WTC11 (cell line): ENCODE results near the gene TTC6. TPM values are rescaled to one million over a fixed set of nuclear protein-coding genes. Genes with fewer than 3 reads are reported as not detected.

ENCODE experiments used
- ATAC-seq: fragments of 200-7000 bp; cut with Tn5 transposase; 2 replicates; pipeline ENCODE4 v1.10.0; 2021; ENCODE audit warnings: mild to moderate bottlenecking, moderate library complexity
- CTCF ChIA-PET: fragments of 300-600 bp; sonication (Branson Sonifier 250); formaldehyde crosslinking; loops from one replicate; lab custom pipeline; 2021; ENCODE audit warnings: antibody characterized with exemption; lab: Charles Lee
- POLR2A ChIA-PET: fragments of 350-600 bp; sonication (Branson Sonifier 250); formaldehyde crosslinking; loops from one replicate; lab custom pipeline; 2021; ENCODE audit warnings: antibody characterized with exemption; lab: Charles Lee
- DNase-seq: peaks from one replicate; pipeline ENCODE4 v3.0.0; 2021; ENCODE audit warnings: low spot score
- H3K27ac Mint-ChIP-seq: 2 replicates; pipeline ENCODE4 v1.8.0; 2021; ENCODE audit warnings: mixed read lengths
- H3K27me3 Mint-ChIP-seq: 2 replicates; pipeline ENCODE4 v1.8.0; 2021; ENCODE audit warnings: low read depth, mild to moderate bottlenecking, moderate library complexity, mixed read lengths
- H3K36me3 Mint-ChIP-seq: 2 replicates; pipeline ENCODE4 v1.8.0; 2021; ENCODE audit warnings: mixed read lengths
- H3K4me1 Mint-ChIP-seq: 2 replicates; pipeline ENCODE4 v1.8.0; 2022; ENCODE audit warnings: mixed read lengths
- H3K4me3 Mint-ChIP-seq: 2 replicates; pipeline ENCODE4 v1.8.0; 2021; ENCODE audit warnings: mild to moderate bottlenecking, moderate library complexity, mixed read lengths
- H3K9me3 Mint-ChIP-seq: 2 replicates; pipeline ENCODE4 v1.8.0; 2021; ENCODE audit warnings: mixed read lengths
- ATF1 ChIP-seq: sonication (generic); formaldehyde crosslinking; IDR thresholded peaks from 2 replicates; pipeline ENCODE4 v1.8.1; 2023; ENCODE audit warnings: mild to moderate bottlenecking, moderate library complexity, missing genetic modification reagents
- EMX1 ChIP-seq: fragments of 250-450 bp; sonication (Bioruptor Pico); IDR thresholded peaks from 2 replicates; pipeline ENCODE4 v1.8.0; 2021; ENCODE audit warnings: mild to moderate bottlenecking
- FOXJ3 ChIP-seq: sonication (generic); formaldehyde crosslinking; IDR thresholded peaks from 2 replicates; pipeline ENCODE4 v1.9.0; 2021; ENCODE audit warnings: missing genetic modification reagents, mild to moderate bottlenecking, borderline replicate concordance
- JAZF1 ChIP-seq: fragments of 250-450 bp; sonication (Bioruptor Pico); IDR thresholded peaks from 2 replicates; pipeline ENCODE4 v1.9.0; 2021; ENCODE audit warnings: moderate library complexity, mild to moderate bottlenecking, inconsistent platforms
- NR2C2 ChIP-seq: sonication (generic); formaldehyde crosslinking; IDR thresholded peaks from 2 replicates; pipeline ENCODE4 v1.8.0; 2022; ENCODE audit warnings: mild to moderate bottlenecking, missing genetic modification reagents
- PRRX2 ChIP-seq: fragments of 250-450 bp; sonication (Bioruptor Pico); IDR thresholded peaks from 2 replicates; pipeline ENCODE4 v1.8.0; 2021; ENCODE audit warnings: mild to moderate bottlenecking
- RELA ChIP-seq: sonication (generic); formaldehyde crosslinking; IDR thresholded peaks from 2 replicates; pipeline ENCODE4 v1.8.1; 2022; ENCODE audit warnings: missing genetic modification reagents, mild to moderate bottlenecking, borderline replicate concordance
- SMAD4 ChIP-seq: sonication (generic); formaldehyde crosslinking; IDR thresholded peaks from 2 replicates; pipeline ENCODE4 v1.8.0; 2022; ENCODE audit warnings: mild to moderate bottlenecking, missing genetic modification reagents
- SP1 ChIP-seq: sonication (generic); formaldehyde crosslinking; conservative IDR thresholded peaks from 2 replicates; pipeline ENCODE4 v1.8.1; 2022; ENCODE audit warnings: missing genetic modification reagents
- TP53 ChIP-seq: sonication (generic); formaldehyde crosslinking; IDR thresholded peaks from 2 replicates; pipeline ENCODE4 v1.8.1; 2023; ENCODE audit warnings: mild to moderate bottlenecking, missing genetic modification reagents
- ZNF138 ChIP-seq: sonication (generic); formaldehyde crosslinking; conservative IDR thresholded peaks from 2 replicates; pipeline ENCODE4 v1.8.1; 2022; ENCODE audit warnings: mild to moderate bottlenecking, moderate library complexity, missing genetic modification reagents
- ZNF317 ChIP-seq: sonication (generic); formaldehyde crosslinking; IDR thresholded peaks from 2 replicates; pipeline ENCODE4 v1.8.1; 2023; ENCODE audit warnings: low read depth, mild to moderate bottlenecking, moderate library complexity, missing genetic modification reagents, borderline replicate concordance
- total RNA-seq: library from RNA; stranded (reverse); gene quantifications from 3 replicates; pipeline ENCODE4 v1.2.3, GENCODE V29; 2021
- TF ChIP-seq, protein P1 (sequence below): sonication (generic); formaldehyde crosslinking; IDR thresholded peaks from 2 replicates; pipeline ENCODE4 v1.8.0; 2022; ENCODE audit warnings: mild to moderate bottlenecking, missing genetic modification reagents
- TF ChIP-seq, protein P2 (sequence below): fragments of 250-450 bp; sonication (Bioruptor Pico); conservative IDR thresholded peaks from 2 replicates; pipeline ENCODE4 v1.9.0; 2021; ENCODE audit warnings: mild to moderate bottlenecking
- TF ChIP-seq, protein P3 (sequence below): fragments of 250-450 bp; sonication (Bioruptor Pico); IDR thresholded peaks from 2 replicates; pipeline ENCODE4 v1.9.0; 2021; ENCODE audit warnings: mild to moderate bottlenecking
- TF ChIP-seq, protein P4 (sequence below): fragments of 250-450 bp; sonication (Bioruptor Pico); IDR thresholded peaks from 2 replicates; pipeline ENCODE4 v1.9.0; 2021; ENCODE audit warnings: mild to moderate bottlenecking
- TF ChIP-seq, protein P5 (sequence below): sonication (generic); formaldehyde crosslinking; IDR thresholded peaks from 2 replicates; pipeline ENCODE4 v1.8.1; 2023; ENCODE audit warnings: mild to moderate bottlenecking, missing genetic modification reagents
- TF ChIP-seq, protein P6 (sequence below): sonication (generic); formaldehyde crosslinking; IDR thresholded peaks from 2 replicates; pipeline ENCODE4 v1.8.0; 2022; ENCODE audit warnings: mild to moderate bottlenecking, missing genetic modification reagents

Gene TTC6
- total RNA-seq, 1 experiment from 2014 or later = not detected

DNA sequence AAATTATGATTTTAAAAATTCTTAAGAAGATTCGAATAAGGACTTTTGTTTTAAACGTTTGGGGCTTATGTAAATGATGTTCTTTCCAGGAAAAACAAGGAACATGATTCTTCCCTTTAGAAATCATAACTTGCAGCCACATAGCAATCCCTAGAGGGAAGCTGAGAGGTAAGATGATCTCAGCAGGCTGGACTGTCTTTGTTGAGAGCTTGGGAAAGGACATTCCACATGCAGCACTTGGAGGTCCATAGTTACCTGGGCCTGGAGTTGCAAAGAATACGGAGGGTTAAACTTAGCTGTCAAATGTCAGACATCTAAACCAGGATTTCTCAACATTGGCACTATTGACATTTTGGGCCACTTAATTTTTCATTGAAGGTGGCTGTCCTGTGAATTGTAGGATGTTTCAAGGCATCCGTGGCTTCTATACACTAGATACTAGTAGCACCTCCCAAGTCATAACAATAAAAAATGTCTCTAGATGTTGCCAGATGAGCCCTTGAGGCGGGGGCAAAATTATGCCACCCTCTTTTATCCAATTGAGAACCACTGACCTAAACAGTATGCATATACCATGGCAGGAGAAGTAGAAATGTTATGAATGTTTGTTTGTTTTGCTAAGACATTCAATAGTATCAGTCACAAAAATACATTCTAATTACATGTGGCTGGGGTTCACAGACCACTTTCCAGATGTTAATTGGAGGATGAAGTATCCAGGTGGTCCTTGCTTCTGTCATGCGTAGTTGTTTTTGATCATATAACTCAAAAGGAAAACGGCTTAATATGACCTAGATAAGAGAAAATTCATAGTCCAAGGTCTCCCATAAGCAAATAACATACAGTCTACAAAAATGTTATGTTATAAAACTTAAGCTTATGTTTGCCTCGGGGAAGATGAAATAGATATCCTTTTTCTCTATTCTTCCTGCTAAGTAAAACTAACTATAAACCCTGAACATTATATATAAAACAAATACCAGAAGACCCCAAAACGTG is 30.5 kb downstream of the TTC6 start:
- POLR2A ChIA-PET = no interaction called here
- TF ChIP-seq SP1 (CRISPR knock-in tag) (no peak), NR2C2 (CRISPR knock-in tag) (no peak), EMX1 (no peak), SMAD4 (CRISPR knock-in tag) (no peak), ZNF317 (no peak), RELA (CRISPR knock-in tag) (no peak), TP53 (CRISPR knock-in tag) (no peak), ZNF138 (CRISPR knock-in tag) (no peak), ATF1 (no peak), PRRX2 (CRISPR knock-in tag) (no peak), JAZF1 (CRISPR knock-in tag) (no peak), FOXJ3 (CRISPR knock-in tag) (no peak)
- TF ChIP-seq, protein P1, sequence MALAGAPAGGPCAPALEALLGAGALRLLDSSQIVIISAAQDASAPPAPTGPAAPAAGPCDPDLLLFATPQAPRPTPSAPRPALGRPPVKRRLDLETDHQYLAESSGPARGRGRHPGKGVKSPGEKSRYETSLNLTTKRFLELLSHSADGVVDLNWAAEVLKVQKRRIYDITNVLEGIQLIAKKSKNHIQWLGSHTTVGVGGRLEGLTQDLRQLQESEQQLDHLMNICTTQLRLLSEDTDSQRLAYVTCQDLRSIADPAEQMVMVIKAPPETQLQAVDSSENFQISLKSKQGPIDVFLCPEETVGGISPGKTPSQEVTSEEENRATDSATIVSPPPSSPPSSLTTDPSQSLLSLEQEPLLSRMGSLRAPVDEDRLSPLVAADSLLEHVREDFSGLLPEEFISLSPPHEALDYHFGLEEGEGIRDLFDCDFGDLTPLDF (CRISPR knock-in tag) = no peak
- TF ChIP-seq, protein P2, sequence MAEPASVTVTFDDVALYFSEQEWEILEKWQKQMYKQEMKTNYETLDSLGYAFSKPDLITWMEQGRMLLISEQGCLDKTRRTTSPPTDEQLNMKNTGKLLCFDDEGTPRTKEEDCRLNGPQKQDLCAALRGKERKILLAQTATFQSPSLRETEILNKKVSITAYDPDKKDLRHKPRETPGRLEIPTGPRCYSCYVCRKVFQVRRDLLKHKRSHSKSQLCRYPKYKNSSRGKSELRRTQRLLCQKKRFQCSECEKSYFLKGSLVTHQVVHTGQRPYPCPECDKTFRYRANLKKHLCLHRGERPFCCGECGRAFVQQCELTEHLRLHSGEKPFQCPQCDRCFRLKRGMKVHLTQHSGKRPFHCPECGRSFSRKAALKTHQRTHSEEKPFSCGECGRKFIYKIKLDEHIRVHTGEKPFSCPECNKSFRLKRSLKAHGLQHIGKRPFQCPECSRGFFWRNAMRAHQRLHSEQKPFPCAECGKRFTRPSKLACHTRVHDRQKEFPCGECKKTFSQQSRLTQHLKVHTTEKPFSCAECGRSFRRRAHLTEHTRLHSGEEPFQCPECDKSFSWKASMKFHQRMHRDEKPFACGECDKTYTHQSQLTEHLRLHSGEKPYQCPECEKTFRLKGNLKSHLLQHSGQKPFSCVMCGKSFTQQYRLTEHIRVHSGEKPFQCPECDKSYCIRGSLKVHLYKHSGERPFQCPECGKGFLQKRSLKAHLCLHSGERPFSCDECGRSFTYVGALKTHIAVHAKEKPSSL (CRISPR knock-in tag) = no peak
- TF ChIP-seq, protein P3, sequence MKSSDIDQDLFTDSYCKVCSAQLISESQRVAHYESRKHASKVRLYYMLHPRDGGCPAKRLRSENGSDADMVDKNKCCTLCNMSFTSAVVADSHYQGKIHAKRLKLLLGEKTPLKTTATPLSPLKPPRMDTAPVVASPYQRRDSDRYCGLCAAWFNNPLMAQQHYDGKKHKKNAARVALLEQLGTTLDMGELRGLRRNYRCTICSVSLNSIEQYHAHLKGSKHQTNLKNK = no peak
- TF ChIP-seq, protein P4, sequence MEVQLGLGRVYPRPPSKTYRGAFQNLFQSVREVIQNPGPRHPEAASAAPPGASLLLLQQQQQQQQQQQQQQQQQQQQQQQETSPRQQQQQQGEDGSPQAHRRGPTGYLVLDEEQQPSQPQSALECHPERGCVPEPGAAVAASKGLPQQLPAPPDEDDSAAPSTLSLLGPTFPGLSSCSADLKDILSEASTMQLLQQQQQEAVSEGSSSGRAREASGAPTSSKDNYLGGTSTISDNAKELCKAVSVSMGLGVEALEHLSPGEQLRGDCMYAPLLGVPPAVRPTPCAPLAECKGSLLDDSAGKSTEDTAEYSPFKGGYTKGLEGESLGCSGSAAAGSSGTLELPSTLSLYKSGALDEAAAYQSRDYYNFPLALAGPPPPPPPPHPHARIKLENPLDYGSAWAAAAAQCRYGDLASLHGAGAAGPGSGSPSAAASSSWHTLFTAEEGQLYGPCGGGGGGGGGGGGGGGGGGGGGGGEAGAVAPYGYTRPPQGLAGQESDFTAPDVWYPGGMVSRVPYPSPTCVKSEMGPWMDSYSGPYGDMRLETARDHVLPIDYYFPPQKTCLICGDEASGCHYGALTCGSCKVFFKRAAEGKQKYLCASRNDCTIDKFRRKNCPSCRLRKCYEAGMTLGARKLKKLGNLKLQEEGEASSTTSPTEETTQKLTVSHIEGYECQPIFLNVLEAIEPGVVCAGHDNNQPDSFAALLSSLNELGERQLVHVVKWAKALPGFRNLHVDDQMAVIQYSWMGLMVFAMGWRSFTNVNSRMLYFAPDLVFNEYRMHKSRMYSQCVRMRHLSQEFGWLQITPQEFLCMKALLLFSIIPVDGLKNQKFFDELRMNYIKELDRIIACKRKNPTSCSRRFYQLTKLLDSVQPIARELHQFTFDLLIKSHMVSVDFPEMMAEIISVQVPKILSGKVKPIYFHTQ (CRISPR knock-in tag) = no peak
- TF ChIP-seq, protein P5, sequence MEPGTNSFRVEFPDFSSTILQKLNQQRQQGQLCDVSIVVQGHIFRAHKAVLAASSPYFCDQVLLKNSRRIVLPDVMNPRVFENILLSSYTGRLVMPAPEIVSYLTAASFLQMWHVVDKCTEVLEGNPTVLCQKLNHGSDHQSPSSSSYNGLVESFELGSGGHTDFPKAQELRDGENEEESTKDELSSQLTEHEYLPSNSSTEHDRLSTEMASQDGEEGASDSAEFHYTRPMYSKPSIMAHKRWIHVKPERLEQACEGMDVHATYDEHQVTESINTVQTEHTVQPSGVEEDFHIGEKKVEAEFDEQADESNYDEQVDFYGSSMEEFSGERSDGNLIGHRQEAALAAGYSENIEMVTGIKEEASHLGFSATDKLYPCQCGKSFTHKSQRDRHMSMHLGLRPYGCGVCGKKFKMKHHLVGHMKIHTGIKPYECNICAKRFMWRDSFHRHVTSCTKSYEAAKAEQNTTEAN (CRISPR knock-in tag) = no peak
- TF ChIP-seq, protein P6, sequence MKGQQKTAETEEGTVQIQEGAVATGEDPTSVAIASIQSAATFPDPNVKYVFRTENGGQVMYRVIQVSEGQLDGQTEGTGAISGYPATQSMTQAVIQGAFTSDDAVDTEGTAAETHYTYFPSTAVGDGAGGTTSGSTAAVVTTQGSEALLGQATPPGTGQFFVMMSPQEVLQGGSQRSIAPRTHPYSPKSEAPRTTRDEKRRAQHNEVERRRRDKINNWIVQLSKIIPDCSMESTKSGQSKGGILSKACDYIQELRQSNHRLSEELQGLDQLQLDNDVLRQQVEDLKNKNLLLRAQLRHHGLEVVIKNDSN (CRISPR knock-in tag) = no peak

More for the DNA sequence above, 30.5 kb downstream of the TTC6 start:
- CTCF ChIA-PET = no interaction called here
- Mint-ChIP-seq H3K4me1 (peaks cover 4% of the 10 kb centered on the region), H3K9me3 (peaks cover 10% of the 10 kb centered on the region), H3K4me3 (no peak overlapping the region), H3K36me3 (peaks cover 7% of the 10 kb centered on the region; the same call in 1 of the 2 replicates), H3K27ac (no peak overlapping the region), H3K27me3 (peaks cover 68% of the 10 kb centered on the region)
- DNase-seq (no peak), ATAC-seq (no peak)
